Stimulated activated CD8-positive, alpha-beta memory T cell treated with anti-CD3 and anti-CD28 coated beads, Interleukin-4, amount 100 ng/mL, for 48 hours (primary cell): ENCODE data around the gene STK38L.

Experiments
- DNase-seq: peaks from one replicate; pipeline ENCODE4 v3.0.0-alpha.2; 2020

Gene STK38L

GRCh38 chr12:27243804-27244688 is at the start of gene STK38L:
TSS of gene STK38L (plus strand) at chr12:27244286. CDS start at chr12:27297721, 53,435 bp downstream.
- DNase-seq = peak; percentile 99

- no peak for DNase-seq
Measured at GRCh38 chr12:27194644-27195043, 49.4 kb upstream of the STK38L start.

DNA sequence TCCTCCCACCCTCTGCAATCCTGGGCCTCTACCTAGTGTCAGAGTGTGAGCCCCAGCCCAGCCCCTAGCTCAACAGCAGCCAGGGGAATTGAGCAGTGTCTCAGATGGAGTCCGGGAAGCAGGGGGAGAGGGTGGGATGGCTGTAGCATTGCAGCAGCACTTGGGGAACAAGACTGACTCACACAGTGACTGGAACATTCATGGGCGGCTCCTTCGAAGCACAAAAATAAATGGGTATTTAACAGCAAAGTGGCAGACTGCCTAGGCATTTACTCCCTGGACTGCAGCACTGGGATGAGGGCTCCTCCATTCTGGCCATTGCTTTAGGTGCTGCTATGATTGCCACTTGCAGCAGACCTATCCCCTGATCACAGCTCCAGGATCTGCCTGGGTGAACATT is 46.0 kb upstream of the STK38L start:
- DNase-seq = no peak

- DNase-seq = no peak
Measured at GRCh38 chr12:27199638-27200300, 44.3 kb upstream of the STK38L start.

GRCh38 chr12:27201169-27201568 is 42.9 kb upstream of the STK38L start:
- DNase-seq = no peak

DNA sequence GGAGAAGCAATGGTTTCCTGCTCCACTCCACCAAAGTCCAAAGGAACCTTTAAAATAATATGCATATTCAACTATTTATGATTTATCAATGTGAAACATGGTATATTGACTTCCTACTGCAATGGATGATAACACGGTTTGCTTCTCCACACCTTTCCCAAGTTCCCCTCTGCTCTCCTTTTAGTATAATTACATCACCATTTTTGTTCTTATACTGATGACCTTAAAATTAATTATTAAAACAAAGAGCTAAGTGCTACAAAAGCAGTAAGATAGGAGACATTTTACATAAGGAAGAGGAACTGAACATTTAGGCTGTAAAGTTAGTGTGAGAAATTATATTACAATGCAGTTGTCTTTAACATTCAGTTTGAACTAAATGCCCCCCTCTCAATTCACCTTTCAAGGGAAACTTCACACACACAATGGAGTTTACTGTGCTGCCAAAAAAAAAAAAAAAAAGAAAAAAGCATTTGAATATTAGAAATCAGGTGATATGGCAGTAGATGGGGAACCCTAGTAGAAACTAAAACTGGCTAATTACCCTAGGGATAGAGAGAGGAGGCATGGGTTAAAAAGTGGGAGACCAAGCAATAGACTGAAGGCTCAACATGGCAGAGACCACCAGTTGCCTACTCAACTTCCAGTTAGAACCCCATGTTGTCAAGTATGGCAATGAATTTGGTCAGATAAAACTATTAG is 37.1 kb upstream of the STK38L start:
- DNase-seq = no peak

DNA sequence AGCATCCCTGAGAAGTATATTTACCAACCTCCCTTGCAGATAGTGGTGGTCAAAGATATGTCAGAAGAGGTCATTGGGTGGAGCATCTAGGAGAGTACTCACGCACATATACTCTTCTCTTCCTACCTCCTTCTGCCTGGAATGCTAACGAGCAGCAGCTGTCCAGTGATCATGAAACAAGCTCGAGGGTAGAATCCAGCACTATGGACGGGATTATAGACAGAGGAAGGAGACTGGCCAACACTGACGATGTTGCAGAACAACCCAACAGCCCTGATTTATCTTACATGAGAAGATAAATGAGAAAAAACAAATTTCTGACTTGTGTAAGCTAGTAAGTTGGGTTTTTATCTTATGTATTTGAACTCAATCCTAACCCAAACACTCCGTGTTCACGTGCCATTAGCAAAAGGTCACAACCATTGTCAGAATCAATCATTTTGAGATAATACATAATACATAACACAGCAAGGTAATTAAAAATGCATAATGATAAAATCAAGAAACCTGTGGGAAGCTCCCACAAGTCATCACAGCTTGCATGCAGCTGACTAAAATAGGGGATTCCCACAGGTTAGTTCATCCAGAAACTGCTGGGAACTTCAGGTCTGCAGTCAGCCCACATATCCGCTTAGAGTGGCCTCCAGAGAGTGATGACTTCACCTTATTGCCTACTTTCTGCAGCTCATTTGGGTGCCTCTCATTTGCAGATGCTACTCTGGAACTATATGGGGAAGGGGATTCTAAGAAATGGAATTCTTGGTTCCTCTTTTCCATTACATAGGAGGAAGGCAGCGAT is 36.3 kb upstream of the STK38L start:
- peak; percentile 50 for DNase-seq

DNA sequence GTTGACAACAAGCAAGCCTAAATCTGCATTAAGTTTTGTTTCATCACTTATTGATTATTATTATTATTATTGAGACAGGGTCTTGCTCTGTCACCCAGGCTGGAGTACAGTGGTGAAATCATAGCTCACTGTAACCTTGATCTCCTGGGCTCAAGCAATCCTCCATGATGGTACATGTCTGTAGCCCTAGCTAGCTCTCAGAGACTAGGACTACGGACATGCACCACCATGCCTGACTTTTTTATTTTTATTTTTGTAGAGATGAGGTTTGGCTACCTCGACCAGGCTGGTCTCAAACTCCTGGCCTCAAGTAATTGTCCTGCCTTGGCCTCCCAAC is 35.7 kb upstream of the STK38L start:
- no peak for DNase-seq

DNA sequence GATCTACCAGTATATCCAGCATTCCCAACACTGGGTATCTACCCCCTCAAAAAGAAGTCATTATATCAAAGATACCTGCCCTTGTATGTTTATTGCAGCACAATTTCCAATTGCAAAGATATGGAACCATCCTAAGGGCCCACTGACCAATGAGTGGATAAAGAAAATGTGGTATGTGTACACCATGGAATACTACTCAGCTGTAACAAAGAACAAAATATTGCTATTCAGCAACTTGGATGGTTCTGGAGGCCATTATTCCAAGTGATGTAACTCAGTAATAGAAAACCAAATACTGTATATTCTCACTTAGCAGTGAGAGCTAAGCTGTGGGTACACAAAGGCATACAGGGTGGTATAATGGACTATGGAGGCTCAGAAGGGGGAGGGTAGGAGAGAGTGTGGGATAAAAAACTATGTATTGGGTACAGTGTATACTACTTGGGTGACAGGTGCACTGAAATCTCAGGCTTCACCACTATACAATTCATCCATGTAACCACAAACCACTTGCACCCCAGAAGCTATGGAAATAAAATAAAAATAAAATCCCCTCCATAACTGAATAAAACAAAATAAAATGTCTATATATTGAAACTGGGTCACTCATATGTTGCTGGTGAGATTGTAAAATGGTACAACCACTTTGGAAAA is 34.7 kb upstream of the STK38L start:
- no peak for DNase-seq

- no peak for DNase-seq
Measured at GRCh38 chr12:27210187-27210586, 33.9 kb upstream of the STK38L start.

GRCh38 chr12:27212861-27213260 is 31.2 kb upstream of the STK38L start:
- no peak for DNase-seq

- DNase-seq = no peak
Measured at GRCh38 chr12:27213304-27213703, 30.8 kb upstream of the STK38L start.

- DNase-seq = no peak
Measured at GRCh38 chr12:27213830-27214787, 30.0 kb upstream of the STK38L start.

GRCh38 chr12:27217590-27217989 is 26.5 kb upstream of the STK38L start:
- no peak for DNase-seq

DNA sequence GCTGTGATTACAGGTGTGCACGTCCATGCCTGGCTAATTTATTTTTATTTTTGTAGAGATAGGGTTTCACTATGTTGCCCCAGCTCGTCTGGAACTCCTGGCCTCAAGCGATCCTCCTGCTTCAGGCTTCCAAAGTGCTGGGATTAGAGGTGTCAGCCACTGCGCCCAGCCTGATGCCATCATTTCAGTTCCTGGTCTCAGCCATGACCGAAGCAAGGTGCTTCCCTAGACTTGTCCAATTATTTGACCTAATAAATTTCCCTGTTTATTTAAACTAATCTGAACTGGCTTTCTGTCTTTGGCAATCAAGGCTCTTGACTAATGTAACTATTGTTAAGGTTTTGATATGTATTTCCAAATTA is 24.4 kb upstream of the STK38L start:
- DNase-seq = no peak

GRCh38 chr12:27220055-27220987 is 23.8 kb upstream of the STK38L start:
- DNase-seq = no peak

DNA sequence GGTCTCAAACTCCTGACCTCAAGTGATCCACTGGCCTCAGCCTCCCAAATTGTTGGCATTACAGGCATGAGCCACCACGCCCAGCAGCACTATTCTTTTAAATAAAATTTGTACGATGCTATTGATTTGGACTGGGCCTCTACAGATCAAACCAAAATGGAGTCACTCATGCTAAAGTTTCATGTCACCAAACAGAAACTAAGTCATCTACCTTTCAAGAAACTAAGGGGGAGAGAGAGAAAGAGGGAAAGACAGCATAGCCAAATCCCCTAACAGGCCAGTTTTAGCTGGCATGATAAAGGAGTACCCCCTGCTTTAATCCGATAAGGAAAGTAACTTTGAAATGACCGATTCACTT is 23.1 kb upstream of the STK38L start:
- no peak for DNase-seq

- no peak for DNase-seq
Measured at GRCh38 chr12:27221625-27222387, 22.3 kb upstream of the STK38L start.

DNA sequence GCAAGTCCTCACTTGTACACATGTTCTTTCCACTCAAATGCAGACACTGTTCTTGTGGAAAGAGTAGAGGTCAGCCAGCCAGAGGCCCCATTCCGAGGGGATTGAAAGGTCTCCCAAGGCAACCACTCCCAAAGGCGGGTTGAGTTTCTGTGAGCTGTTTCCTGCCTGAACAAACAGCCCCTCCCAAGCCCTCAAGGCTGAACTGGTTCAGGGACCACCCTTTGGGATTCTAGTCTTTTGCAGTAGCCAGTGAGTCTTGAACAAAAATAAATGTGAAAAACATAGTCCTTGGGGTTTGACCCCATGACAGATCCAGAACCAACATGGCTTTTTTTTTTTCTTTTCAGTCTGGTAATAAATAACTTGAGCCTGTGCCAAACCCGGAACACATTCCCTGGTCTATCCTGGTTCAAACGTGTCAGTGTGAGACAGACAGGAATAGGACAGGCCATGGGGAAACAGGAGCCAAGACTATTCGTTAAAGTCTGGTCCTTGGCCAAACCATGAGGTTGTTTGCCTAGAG is 17.6 kb upstream of the STK38L start:
- no peak for DNase-seq
